ENCODE data around the gene SMAD2. TPM values are rescaled to one million over a fixed set of nuclear protein-coding genes. Genes with fewer than 3 reads are reported as not detected.
"Not testable (repeated sequence)": the region's sequence is repeated elsewhere in the genome, so short reads cannot be mapped to it uniquely, and the experiment has no call there.

SMAD2 gene
- total RNA-seq, 1 experiment from 2014 or later: 129 TPM

- TF ChIP-seq CTCF (IDR thresholded peaks at IDR 0.05) (no peak), REST (IDR thresholded peaks at IDR 0.05; ENCODE audit: insufficient read depth in 1 of 2, low read depth in 2 of 2, low read length in 1 of 2) (no peak), POLR2AphosphoS5 (IDR thresholded peaks at IDR 0.05; ENCODE audit: low read depth, low read length) (no peak), TCF7L2 (IDR thresholded peaks at IDR 0.05; ENCODE audit: low read depth, low read length) (no peak), SIN3A (IDR thresholded peaks at IDR 0.05; ENCODE audit: borderline replicate concordance, insufficient read depth, low read depth, low read length) (no peak)
- intact Hi-C loops (cut with micrococcal nuclease; ENCODE audit: unreplicated experiment) (no loop called here), in situ Hi-C loops (cut with HindIII; ENCODE audit: low pct_unique_long_range_greater_than_20kb, low sequenced_read_pairs) (no loop called here)
- BruUV-seq (replicated peaks): no TSS peak
- ATAC-seq: no peak
- no peak for DNase-seq (ENCODE audit: low read depth, low spot score)
- H3K9me3 ChIP-seq (ENCODE audit: control insufficient read depth, insufficient read depth, low read depth, low read length): no peaks in the 10 kb centered on the region
- H3K27ac ChIP-seq (ENCODE audit: low read length): no peak overlapping the region
- H3K4me3 ChIP-seq (ENCODE audit: low read depth in 2 of 2, low read length in 2 of 2): no peak overlapping the region
- no peaks in the 10 kb centered on the region for H3K27me3 ChIP-seq (ENCODE audit: control insufficient read depth, insufficient read depth, low read length)
- ChIA-PET CTCF (no interaction called here), POLR2A (no interaction called here)
- no peaks in the 10 kb centered on the region; the same call in 1 of the 2 replicates for H3K36me3 ChIP-seq (ENCODE audit: control insufficient read depth, insufficient read depth, low read length)
- H3K4me1 ChIP-seq (ENCODE audit: control insufficient read depth, insufficient read depth, low read length): no peaks in the 10 kb centered on the region
Measured at GRCh38 chr18:47829831-47830230, 100.6 kb downstream of the SMAD2 start.

GRCh38 chr18:47828031-47828430, 102.4 kb downstream of the SMAD2 start:
- ATAC-seq; BruUV-seq (replicated peaks); CTCF ChIA-PET; H3K27ac ChIP-seq (ENCODE audit: low read length); H3K27me3 ChIP-seq (ENCODE audit: control insufficient read depth, insufficient read depth, low read length); in situ Hi-C loops (cut with HindIII; ENCODE audit: low pct_unique_long_range_greater_than_20kb, low sequenced_read_pairs); H3K4me3 ChIP-seq (ENCODE audit: low read depth in 2 of 2, low read length in 2 of 2); H3K36me3 ChIP-seq (ENCODE audit: control insufficient read depth, insufficient read depth, low read length); H3K4me1 ChIP-seq (ENCODE audit: control insufficient read depth, insufficient read depth, low read length); DNase-seq (ENCODE audit: low read depth, low spot score); H3K9me3 ChIP-seq (ENCODE audit: control insufficient read depth, insufficient read depth, low read depth, low read length); POLR2A ChIA-PET; intact Hi-C loops (cut with micrococcal nuclease; ENCODE audit: unreplicated experiment): not testable (repeated sequence)

- Histone ChIP-seq H3K36me3 (ENCODE audit: control insufficient read depth, insufficient read depth, low read length) (no peaks in the 10 kb centered on the region; the same call in 1 of the 2 replicates), H3K9me3 (ENCODE audit: control insufficient read depth, insufficient read depth, low read depth, low read length) (no peaks in the 10 kb centered on the region), H3K4me3 (ENCODE audit: low read depth in 2 of 2, low read length in 2 of 2) (no peak overlapping the region), H3K4me1 (ENCODE audit: control insufficient read depth, insufficient read depth, low read length) (no peaks in the 10 kb centered on the region), H3K27ac (ENCODE audit: low read length) (no peak overlapping the region), H3K27me3 (ENCODE audit: control insufficient read depth, insufficient read depth, low read length) (no peaks in the 10 kb centered on the region)
- intact Hi-C loops (cut with micrococcal nuclease; ENCODE audit: unreplicated experiment) (no loop called here), in situ Hi-C loops (cut with HindIII; ENCODE audit: low pct_unique_long_range_greater_than_20kb, low sequenced_read_pairs) (no loop called here)
- BruUV-seq (replicated peaks): no TSS peak
- ChIA-PET POLR2A (no interaction called here), CTCF (no interaction called here)
- no peak for ATAC-seq
- TF ChIP-seq REST (IDR thresholded peaks at IDR 0.05; ENCODE audit: insufficient read depth in 1 of 2, low read depth in 2 of 2, low read length in 1 of 2): no peak
- no peak for TF ChIP-seq CTCF (IDR thresholded peaks at IDR 0.05)
- no peak for TF ChIP-seq POLR2AphosphoS5 (IDR thresholded peaks at IDR 0.05; ENCODE audit: low read depth, low read length)
- no peak for TF ChIP-seq TCF7L2 (IDR thresholded peaks at IDR 0.05; ENCODE audit: low read depth, low read length)
- TF ChIP-seq SIN3A (IDR thresholded peaks at IDR 0.05; ENCODE audit: borderline replicate concordance, insufficient read depth, low read depth, low read length): no peak
- DNase-seq (ENCODE audit: low read depth, low spot score): no peak
Measured at GRCh38 chr18:47826157-47827074, 104.0 kb downstream of the SMAD2 start.
